Activated CD4-positive, CD25-positive, alpha-beta regulatory T cell treated with anti-CD3 and anti-CD28 coated beads, Interleukin-2, amount 50 U/mL, for 16 hours (primary cell): Measurements from ENCODE around the gene PEPD.

Source experiments
- DNase-seq: peaks from one replicate; pipeline ENCODE4 v3.0.0-alpha.2; 2020; ENCODE audit warnings: low read depth, low spot score

PEPD gene

DNA sequence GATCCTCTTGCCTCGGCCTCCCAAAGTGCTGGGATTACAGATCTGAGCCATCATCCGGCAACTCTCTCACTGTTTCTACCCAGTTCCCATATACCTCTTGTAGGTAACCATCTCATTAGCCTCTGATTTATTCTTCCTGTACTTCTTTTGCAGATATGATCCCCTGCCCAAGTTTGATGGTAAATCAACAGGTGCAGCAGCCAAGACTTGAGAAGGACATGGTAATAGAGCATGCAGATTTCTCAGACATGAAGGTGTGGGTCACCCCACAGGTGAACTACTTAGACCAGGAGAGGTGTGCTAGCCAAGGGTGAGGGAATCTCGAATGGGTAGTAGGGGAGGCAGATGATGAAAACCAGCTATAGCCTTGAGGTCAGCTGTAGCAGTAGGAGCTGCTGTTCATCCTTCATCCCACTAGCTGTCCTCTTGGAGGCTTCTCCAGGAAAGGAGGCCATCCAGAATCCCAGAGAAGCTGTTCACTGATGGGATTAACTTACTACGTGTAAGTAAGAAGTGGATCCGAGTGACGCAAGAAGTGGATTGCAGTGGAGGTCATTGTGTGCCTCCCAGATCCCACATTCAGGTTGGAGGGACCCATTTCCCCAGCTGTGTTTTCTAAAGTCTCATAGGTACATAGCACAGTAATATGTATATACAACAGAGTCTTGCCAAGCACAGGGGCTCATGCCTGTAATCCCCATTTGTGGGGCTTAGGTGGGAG lies 158.9 kb downstream of the PEPD start:
- DNase-seq: no peak

DNA sequence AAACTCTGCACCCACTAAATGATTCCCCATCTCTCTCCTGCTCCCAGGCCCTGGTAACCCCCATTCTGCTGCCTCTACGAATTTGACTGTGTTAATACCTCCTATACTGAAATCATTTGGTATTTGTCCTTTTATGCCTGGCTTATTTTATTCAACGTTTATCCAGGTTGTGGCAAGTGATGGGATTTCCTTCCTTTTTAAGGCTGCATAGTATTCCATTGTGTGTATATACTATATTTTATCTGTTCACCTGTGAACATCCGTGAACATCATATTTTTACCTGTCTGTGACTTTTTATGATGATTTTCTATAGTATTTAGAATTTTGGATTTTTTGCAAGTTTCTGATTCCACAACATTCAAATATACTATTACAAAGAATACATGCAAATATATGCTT lies 162.0 kb downstream of the PEPD start:
- DNase-seq: no peak

DNA sequence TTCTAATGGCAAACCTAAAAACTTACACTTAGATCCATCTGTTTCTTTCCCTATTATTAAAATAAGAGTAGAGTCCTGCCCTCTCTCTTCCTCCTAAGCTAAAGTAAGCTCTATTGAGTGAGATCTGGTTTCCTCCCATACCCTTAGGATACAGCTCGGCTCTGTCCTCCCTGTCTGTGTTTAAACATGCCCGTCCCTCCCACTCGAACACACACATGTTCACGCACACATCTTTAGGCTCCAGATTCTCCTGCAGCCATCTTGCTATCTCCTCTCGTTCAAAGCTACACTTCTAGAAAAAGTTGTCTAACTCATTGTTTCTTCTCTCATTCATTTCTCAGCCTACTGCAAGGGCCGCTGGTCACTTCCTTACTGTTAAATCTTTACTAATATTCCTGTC lies 163.2 kb downstream of the PEPD start:
- no peak for DNase-seq

DNA sequence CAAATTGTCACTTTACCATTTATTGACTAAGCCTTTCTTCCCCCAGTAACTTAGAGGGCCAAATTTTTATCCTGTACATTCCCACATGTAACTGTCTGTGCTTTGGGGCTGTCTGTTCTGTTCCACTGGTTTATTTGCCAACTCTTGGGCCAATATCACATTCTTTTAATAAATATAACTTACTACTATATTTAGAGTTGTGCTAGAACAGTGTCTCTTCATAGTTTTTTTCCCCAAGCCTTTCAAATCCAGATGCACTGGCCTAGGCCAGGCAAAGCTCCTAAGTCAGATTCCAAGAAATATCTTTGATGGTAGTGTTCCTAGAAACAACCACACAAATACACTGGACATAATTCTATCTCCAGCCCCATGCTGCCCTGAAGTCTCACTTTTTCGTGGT lies 164.0 kb downstream of the PEPD start:
- DNase-seq: no peak

DNA sequence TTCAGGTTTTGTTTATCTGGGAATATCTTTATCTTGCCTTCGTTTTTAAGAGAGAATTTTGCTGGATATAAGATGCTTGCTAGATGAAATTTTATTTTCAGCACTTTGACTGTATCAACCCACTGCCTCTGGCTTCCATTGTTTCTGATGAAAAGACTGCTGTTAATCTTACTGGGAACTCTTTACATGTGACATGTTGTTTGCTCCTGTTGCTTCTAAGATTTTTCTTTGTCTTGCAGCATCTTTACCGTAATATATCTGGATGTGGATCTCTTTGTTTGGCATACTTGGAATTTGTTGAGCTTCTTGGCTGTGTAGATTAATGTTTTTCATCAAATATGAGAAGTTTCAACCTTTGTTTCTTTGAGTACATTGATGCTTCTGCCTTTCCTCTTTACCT lies 166.1 kb downstream of the PEPD start:
- no peak for DNase-seq

DNA sequence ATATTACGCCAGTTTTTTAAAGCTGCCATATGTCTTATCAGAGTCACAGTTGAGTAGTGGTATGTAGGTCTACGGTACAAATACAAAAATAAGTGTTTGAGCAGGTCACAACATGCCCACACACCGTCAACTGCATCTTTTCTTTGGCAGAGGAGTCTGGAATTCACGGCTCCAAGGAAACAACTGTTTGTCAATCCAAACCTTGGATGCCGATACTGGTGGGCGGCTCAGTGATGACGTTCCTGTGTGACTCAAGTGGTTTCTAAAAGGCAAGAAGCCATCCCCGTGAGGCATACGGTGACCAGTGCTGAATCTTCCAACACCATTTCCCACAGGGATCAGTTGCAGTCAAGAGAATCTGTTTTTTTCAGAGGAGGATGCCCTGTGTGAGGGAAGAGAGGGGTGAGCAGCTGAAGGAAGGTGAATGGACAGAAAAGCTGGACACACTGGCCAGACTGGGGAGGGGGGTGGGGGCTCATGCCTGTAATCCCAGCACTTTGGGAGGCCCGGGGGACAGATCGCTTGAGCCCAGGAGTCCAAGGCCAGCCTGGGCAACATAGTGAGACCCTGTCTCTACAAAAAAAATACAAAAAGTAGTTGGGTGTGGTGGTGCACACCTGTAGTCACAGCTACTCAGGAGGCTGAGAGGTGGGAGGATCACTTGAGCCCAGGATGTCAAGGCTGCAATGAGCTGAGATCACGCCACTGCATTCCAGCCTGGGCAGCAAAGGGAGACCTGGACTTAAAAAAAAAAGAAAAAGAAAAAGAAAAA lies 170.9 kb downstream of the PEPD start:
- DNase-seq: no peak

DNA sequence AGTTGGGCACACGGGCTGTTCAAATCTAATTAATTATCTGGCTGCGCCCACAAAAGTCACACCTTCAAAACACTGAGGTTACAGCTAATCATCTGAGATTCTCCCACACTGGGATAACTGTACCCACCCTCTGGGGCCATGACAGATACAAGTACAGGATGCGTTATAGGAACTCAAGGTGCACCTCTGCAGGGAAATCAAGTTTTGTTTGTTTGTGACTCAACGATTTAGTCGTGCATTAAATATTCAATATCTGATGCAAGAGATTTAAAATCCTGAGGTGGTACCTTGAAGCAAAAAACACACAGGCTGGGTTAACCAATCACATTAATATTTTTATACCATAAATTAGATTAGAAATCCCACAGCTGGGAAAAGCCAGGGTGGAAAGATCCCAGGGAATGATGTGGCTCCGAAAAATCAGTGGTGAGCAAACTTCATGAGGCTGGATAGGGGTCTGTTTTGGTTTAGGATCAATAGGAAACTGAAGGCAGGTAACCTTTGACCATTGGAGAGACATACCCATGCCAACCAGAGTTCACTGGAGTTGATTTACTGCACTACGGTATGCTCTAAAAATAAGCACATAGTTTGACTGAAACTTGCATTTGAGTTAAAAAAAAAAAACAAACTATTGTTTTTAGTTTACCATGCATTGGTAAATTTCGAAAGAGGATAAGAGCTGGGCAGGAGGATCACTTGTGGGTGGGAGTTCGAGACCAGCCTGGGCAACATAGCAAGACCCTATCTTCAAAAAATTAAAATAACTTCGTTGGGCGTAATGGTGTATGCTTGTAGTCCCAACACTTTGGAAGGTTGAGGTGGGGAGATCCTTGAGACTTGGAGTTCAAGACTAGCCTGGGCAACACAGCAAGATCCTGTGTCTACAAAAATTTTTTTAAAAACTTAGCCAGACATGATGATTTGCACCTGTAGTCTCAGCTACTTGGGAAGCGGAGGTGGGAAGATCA lies 172.0 kb downstream of the PEPD start:
- DNase-seq: no peak

DNA sequence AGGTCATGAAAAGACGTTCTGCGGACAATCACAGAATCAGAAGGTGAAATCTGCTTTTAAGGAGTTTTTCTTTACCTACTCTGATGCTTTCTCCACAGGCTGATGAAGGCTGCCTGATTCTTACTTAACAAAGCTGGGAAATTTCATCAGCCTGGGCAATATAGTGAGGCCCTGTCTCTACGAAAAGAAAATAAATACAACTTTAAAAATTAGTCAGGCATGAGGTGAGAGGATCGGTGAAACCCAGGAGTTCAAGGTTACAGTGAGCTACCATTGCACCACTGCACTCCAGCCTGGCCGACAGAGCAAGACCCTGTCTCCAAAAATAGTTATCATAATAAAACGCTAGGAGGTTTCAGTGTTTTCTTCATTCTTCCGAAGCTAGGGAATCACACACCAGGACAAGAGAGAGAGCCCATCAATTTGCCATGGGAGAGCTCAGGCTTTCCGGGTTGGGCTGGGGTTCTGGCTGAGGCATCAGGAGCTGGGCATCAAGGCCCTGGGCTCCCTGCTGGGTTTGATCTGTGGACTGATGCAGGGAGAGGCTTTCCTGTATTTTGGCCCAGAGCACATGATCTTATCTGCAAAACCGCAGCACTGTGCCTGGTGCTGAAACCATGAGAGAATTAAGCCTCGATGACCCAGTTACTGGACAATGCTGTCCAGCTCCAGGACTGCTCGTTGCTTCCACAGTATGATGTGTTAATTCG lies 173.1 kb downstream of the PEPD start:
- no peak for DNase-seq

DNA sequence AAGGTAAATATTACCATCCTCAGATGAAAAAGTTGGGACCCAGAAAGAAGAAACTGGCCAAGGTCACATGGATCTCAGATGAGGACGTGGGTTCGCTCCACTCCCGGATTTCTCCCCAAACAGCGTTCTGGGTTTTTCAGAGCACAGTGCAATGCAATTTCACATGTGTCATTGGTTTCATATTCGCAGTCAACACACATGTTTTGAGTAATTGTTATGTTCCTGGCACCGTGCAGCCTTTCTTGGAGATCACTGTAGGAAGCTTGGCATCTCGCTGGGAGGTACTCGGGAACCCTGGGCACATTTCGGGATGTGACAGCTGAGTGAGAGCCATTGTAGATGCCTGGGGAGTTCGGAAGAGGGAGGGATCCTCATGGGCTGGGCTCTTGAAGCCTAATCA lies 174.3 kb downstream of the PEPD start:
- DNase-seq: no peak

DNA sequence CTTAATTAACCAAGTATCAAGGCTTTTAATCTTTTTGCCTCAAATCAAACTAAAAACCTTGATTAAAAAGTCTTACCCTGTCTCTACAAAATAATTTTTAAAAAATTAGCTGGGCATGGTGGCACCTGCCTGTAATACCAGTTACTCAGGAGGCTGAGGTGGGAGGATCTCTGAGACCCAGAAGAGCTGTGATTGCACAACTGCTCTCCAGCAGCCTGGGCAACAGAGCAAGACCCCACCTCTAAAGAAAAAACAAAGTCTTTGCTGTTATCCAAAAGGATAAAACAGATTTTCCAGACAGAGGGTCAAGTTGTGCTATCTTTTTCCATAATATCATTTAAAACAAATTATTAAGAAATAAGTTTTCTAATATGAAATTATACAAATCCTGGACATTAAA lies 174.9 kb downstream of the PEPD start:
- DNase-seq: no peak

DNA sequence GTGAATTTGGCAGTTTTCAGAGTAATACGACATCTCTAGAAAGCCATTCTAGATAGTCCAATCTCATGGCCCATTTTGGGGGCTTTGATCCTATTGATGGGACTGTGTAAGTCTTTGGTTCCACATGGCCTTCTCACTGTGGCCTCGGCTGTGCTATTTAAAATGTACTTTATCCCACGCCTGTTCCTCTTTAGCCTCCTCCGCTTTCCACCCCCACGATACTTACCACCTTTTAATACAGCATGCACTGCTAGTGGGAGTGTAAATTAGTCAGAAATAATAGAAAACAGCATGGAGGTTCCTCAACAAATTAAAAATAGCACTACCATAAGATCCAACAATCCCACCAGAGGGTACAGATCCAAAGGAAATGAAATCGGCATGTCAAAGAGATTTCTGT lies 176.4 kb downstream of the PEPD start:
- no peak for DNase-seq

DNA sequence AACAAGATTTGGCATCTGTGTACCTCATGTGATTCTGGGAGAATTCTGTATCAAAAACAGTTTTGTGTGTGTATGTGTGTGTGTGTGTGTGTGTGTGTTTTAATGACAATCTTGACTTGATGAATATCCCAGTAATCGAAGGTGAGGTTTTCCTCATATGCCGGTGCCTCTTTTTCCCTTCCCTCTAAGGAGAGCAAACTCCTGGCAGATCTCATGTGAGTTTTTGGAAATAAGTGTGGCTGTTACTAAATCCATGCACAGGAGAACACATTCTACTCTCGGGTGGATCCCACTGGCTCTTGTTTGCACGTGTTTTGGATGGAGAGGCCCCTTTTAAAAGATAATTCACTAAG lies 177.0 kb downstream of the PEPD start:
- no peak for DNase-seq

DNA sequence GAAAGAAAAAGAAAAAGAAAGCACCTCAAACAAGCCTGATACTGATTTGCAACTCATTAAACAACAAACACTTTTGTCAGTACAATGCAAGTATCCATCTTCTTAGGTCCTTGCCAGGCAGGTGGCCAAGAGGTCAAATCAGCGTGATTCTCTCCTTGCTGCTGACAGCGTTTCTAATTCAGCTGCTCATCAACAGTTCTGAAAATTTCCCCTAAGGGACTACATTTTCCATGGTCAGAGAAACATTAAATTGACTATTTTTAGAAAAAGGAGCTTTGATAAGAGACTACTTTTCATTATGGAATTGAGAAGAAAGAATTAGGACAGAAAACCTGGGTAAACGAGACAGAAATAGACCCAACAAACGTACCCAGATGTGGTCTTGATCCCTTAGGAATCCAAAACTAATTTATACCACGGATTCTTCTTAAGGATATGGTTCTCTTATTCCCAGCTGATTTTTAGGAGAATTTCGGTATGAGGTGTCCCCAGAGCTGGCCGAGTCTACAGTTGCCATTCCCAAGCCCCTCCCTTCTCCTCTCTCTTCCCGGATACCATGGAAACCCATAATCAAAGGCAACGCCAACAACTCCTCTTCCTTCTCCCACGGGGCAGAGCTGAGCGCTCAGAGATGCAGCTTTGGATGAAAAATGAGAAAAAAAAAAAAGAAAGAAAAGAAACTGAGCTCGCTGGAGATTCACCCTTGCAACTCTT lies 177.6 kb downstream of the PEPD start:
- DNase-seq: no peak

DNA sequence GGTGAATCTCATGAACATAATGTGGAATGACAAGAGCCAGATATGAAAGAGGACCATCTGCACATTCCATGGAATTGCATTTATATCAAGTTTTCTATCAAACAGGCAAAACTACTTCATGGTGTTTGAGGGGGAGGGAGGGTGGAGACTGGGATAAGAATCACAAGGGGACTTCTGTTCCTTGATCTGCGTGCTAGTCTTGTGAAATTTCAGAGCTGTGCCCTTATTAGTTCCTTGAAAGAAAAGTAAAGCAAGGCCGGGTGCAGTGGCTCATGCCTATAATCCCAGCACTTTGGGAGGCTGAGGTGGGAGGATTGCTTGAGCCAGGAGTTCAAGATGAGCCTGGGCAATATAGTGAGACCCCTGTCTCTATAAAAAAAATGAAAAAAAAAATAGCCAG lies 178.3 kb downstream of the PEPD start:
- DNase-seq: no peak

DNA sequence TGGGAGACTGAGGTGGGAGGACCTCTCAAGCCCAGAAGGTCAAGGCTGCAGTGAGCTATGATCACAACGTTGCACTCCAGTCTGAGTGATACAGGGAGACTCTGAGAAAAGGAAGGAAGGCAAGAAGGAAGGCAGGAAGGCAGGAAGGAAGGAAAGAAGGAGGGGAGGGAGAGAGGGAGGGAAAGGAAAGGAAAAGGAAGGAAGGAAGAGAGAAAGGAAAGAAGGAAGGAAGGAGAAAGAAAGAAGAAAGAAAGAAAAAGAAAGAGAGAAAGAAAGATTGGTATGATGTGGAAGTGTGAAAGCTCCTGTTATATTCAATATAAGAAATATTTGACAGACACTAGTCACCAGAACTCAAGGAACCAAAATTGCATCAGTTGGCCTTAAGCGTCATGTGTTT lies 180.6 kb downstream of the PEPD start:
- DNase-seq: no peak

DNA sequence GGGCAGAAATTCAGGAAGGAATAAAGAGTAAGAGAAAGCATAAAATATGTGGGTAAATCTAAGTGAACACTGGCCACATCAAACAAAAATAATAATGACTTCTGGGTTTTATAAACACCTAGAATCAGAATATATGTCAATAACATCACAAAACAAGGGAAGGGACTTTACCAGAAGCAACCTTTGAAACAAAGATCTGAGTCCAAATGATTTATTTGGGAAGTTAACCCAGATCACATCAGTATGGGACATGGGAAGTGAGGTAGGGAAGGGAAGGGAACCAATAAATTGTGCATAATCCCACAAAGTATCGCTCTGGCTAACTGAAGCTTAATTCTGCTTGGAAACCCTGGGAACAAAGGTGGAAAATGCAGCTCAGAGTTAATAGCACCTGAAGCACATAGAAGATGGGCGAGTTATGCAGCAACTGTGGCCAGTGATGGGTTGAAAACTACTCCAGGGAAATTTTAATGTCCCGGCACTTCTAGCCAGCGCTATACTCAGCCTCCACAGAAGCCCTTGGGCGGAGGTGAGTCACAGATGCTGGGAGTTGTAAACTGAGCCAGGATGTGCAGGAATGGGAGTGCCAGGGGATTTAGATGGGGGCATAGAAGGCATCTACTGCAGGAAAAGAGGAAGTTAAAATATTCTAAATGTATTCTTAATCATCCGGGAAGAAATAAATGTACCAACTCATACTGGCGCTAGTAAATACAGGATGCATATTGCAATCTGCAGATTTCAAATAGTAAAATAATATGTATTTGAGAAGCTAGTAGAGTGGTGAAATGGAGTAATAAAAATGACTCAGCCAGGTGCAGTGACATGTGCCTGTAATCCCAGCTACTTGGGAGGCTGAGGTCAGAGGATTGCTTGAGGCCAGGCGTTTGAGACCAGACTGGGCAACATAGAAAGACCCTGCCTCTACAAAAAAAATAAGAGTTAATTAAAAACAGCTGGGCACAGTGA lies 182.3 kb downstream of the PEPD start:
- no peak for DNase-seq
